Keratinocyte (primary cell): ENCODE data around the gene STRIT1. TPM values are rescaled to one million over a fixed set of nuclear protein-coding genes. Genes with fewer than 3 reads are reported as not detected.

Experiments used
- DNase-seq: peaks from one replicate; pipeline ENCODE4 v3.0.0-alpha.2; 2011; ENCODE audit warnings: low read depth, missing footprints, low spot score
- FAIRE-seq: peaks from 2 replicates; lab custom pipeline; 2011; peaks lifted over from hg19 to GRCh38; lab: Jason Lieb, UNC
- H2AFZ ChIP-seq: 2 replicates; pipeline ENCODE4 v1.6.0; 2012; ENCODE audit warnings: low read length, control low read depth, inconsistent platforms; ENCODE audit not compliant: control insufficient read depth
- H3K27ac ChIP-seq: 2 replicates; pipeline ENCODE4 v1.5.1; 2011; ENCODE audit warnings: low read length; ENCODE audit not compliant: control insufficient read depth, insufficient read depth
- H3K27me3 ChIP-seq: 3 replicates; pipeline ENCODE4 v1.6.0; 2011; ENCODE audit warnings: low read length; ENCODE audit not compliant: control insufficient read depth, insufficient read depth; ENCODE audit errors: extremely low read depth
- H3K36me3 ChIP-seq, 2 experiments: 2 replicates in 1 of 2; 3 replicates in 1 of 2; pipeline ENCODE4 v1.5.1; 2011; ENCODE audit warnings: low read length in 2 of 2, mild to moderate bottlenecking in 1 of 2; ENCODE audit not compliant: control insufficient read depth in 2 of 2, insufficient read depth in 2 of 2; ENCODE audit errors: extremely low read depth in 1 of 2
- H3K4me1 ChIP-seq: 3 replicates; pipeline ENCODE4 v1.5.1; 2011; ENCODE audit warnings: low read length; ENCODE audit not compliant: control insufficient read depth, insufficient read depth; ENCODE audit errors: extremely low read depth
- H3K4me2 ChIP-seq: 3 replicates; pipeline ENCODE4 v1.6.0; 2011; ENCODE audit warnings: low read depth, low read length; ENCODE audit not compliant: control insufficient read depth, insufficient read depth; ENCODE audit errors: extremely low read depth
- H3K4me3 ChIP-seq, 3 experiments: fragments of 200-600 bp in 1 of 3; sonication (generic) in 1 of 3; 2 replicates in 2 of 3; 3 replicates in 1 of 3; pipeline ENCODE4 v1.5.1; 2011 to 2016; ENCODE audit warnings: low read length in 3 of 3, mild to moderate bottlenecking in 3 of 3, control low read depth in 2 of 3, inconsistent platforms in 1 of 3, low read depth in 1 of 3, mixed read lengths in 1 of 3, mixed run types in 1 of 3, moderate library complexity in 1 of 3; ENCODE audit not compliant: control insufficient read depth in 2 of 3, insufficient read depth in 2 of 3; ENCODE audit errors: extremely low read depth in 1 of 3
- H3K79me2 ChIP-seq: 2 replicates; pipeline ENCODE4 v1.6.0; 2012; ENCODE audit warnings: low read length; ENCODE audit not compliant: control insufficient read depth, insufficient read depth
- H3K9ac ChIP-seq: 3 replicates; pipeline ENCODE4 v1.6.0; 2011; ENCODE audit warnings: low read length; ENCODE audit not compliant: control insufficient read depth, insufficient read depth; ENCODE audit errors: extremely low read depth
- H3K9me1 ChIP-seq: 3 replicates; pipeline ENCODE4 v1.6.0; 2011; ENCODE audit warnings: low read length; ENCODE audit not compliant: control insufficient read depth, insufficient read depth; ENCODE audit errors: extremely low read depth
- H3K9me3 ChIP-seq: 2 replicates; pipeline ENCODE4 v1.5.1; 2012; ENCODE audit warnings: low read depth, low read length; ENCODE audit not compliant: control insufficient read depth
- H4K20me1 ChIP-seq: 3 replicates; pipeline ENCODE4 v1.6.0; 2011; ENCODE audit warnings: low read length; ENCODE audit not compliant: control insufficient read depth, insufficient read depth; ENCODE audit errors: extremely low read depth
- EZH2 ChIP-seq: IDR thresholded peaks from one replicate; pipeline ENCODE4 v1.6.1; 2012; ENCODE audit warnings: inconsistent platforms, mild to moderate bottlenecking, low read length, moderate library complexity
- dilution Hi-C: fragments of 300-500 bp; cut with MboI; formaldehyde crosslinking; loops from one replicate; pipeline ENCODE4 v1.7.0; 2020; ENCODE audit warnings: low sequenced_read_pairs; ENCODE audit not compliant: extremely low pct_ligation_motif_present
- polyA plus RNA-seq, 5 experiments: library from polyadenylated mRNA; depleted of rRNA in 3 of 5; stranded (reverse) in 3 of 5; stranded (forward) in 1 of 5; unstranded in 1 of 5; fragments of >200 nt; gene quantifications; 1 replicate in 1 of 5; 2 replicates in 3 of 5; 3 replicates in 1 of 5; pipeline versions ENCODE4 v1.2.1 to v1.2.3, GENCODE V29; 2011 to 2012; ENCODE audit warnings: missing spikeins in 2 of 5, low read depth in 1 of 5, low replicate concordance in 1 of 5
- TF ChIP-seq, protein P1 (sequence below), 3 experiments: IDR thresholded peaks in 1 of 3; conservative IDR thresholded peaks in 1 of 3; optimal IDR thresholded peaks in 1 of 3; 2 replicates in 2 of 3; 3 replicates in 1 of 3; pipeline versions ENCODE3 to v1.5.1; 2011; ENCODE audit warnings: low read length in 3 of 3, mild to moderate bottlenecking in 3 of 3, moderate library complexity in 2 of 3, control low read depth in 1 of 3, inconsistent platforms in 1 of 3; ENCODE audit not compliant: insufficient read depth in 2 of 3; ENCODE audit errors: extremely low read depth in 1 of 3

The STRIT1 gene
- polyA plus RNA-seq, 1 donor (not counting 4 experiments of a cell fraction or from before 2014, with no cell fraction given): not detected

DNA sequence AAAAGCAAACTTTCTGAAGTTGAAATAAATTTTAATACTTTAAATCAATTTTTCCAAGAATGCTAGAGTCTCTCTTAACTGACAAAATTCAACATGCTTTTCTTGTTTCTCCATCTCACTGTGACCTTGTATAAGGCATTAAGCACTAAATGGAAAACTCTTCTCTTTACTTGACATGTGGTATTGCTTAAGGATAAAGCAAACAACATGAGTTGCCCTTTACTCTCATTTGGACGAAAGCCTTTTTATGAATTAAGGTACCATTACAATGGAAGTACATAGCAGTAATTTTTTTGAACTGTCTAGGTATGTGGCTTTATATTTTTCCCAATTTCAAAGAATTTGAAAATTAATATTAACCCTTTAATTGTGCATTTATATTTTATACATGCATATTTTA is 1.4 kb downstream of the STRIT1 start:
- Histone ChIP-seq H3K4me2 (no peak overlapping the region), H3K9me3 (no peaks in the 10 kb centered on the region), H3K9me1 (no peaks in the 10 kb centered on the region), H3K9ac (no peak overlapping the region), H3K27ac (no peak overlapping the region), H3K27me3 (no peaks in the 10 kb centered on the region), H3K36me3 (no peaks in the 10 kb centered on the region), H2AFZ (no peak overlapping the region), H4K20me1 (no peaks in the 10 kb centered on the region), H3K79me2 (no peaks in the 10 kb centered on the region), H3K4me1 (no peaks in the 10 kb centered on the region), H3K4me3 (no peak overlapping the region)
- FAIRE-seq (no peak), DNase-seq (no peak)
- TF ChIP-seq, protein P1, sequence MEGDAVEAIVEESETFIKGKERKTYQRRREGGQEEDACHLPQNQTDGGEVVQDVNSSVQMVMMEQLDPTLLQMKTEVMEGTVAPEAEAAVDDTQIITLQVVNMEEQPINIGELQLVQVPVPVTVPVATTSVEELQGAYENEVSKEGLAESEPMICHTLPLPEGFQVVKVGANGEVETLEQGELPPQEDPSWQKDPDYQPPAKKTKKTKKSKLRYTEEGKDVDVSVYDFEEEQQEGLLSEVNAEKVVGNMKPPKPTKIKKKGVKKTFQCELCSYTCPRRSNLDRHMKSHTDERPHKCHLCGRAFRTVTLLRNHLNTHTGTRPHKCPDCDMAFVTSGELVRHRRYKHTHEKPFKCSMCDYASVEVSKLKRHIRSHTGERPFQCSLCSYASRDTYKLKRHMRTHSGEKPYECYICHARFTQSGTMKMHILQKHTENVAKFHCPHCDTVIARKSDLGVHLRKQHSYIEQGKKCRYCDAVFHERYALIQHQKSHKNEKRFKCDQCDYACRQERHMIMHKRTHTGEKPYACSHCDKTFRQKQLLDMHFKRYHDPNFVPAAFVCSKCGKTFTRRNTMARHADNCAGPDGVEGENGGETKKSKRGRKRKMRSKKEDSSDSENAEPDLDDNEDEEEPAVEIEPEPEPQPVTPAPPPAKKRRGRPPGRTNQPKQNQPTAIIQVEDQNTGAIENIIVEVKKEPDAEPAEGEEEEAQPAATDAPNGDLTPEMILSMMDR (optimal IDR thresholded peaks at IDR 0.05 in 1 of 3, IDR thresholded peaks at IDR 0.05 in 1 of 3, conservative IDR thresholded peaks at IDR 0.05 in 1 of 3; ENCODE audit: extremely low read depth in 1 of 3, insufficient read depth in 2 of 3, low read length in 3 of 3): no peak
- TF ChIP-seq EZH2: no peak
- dilution Hi-C loops: no loop called here

DNA sequence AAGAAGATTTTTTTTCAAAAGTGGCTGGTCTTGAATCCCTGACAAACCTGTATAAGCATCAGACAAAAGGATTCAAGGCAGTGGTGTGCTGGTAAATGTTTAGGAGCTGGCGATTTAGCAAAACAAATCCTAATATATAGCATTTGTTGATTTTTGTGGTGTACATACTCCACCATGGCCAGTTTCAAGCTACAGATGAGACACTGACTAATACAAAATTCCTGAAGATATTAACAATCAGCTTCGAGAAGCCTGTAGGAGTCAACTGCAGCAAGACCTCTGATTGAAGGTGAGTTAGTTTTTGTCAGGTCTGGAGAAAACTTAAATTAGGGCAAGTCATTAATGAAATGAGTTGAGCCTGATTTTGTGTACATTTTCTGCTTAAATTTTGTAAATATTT is 6.7 kb downstream of the STRIT1 start:
- TF ChIP-seq EZH2: no peak
- TF ChIP-seq, protein P1 (optimal IDR thresholded peaks at IDR 0.05 in 1 of 3, IDR thresholded peaks at IDR 0.05 in 1 of 3, conservative IDR thresholded peaks at IDR 0.05 in 1 of 3; ENCODE audit: extremely low read depth in 1 of 3, insufficient read depth in 2 of 3, low read length in 3 of 3): no peak
- Histone ChIP-seq H3K27ac (no peak overlapping the region), H3K4me2 (no peak overlapping the region)

More for the DNA sequence above, 6.7 kb downstream of the STRIT1 start:
- H3K4me3 ChIP-seq: no peak overlapping the region
- H3K36me3 ChIP-seq: no peaks in the 10 kb centered on the region
- H2AFZ ChIP-seq: no peak overlapping the region
- H3K9me3 ChIP-seq: no peaks in the 10 kb centered on the region
- no peaks in the 10 kb centered on the region for H3K79me2 ChIP-seq
- no peak for FAIRE-seq
- H3K4me1 ChIP-seq: no peaks in the 10 kb centered on the region
- no peak for DNase-seq
- no peak overlapping the region for H3K9ac ChIP-seq
- H3K9me1 ChIP-seq: no peaks in the 10 kb centered on the region
- no peaks in the 10 kb centered on the region for H4K20me1 ChIP-seq
- H3K27me3 ChIP-seq: no peaks in the 10 kb centered on the region
- dilution Hi-C loops: no loop called here
